Breast epithelium (tissue), 4 donors: Measurements from ENCODE around the gene EIF3F. TPM values are rescaled to one million over a fixed set of nuclear protein-coding genes. Genes with fewer than 3 reads are reported as not detected.

Source experiments
- DNase-seq, 2 donors: peaks; one replicate each; pipeline ENCODE4 v3.0.0-alpha.2; 2019; ENCODE audit warnings: low spot score in 2 of 2
- H3K27ac ChIP-seq, 2 donors: fragments of 200-600 bp; sonication (generic) in 1 of 2; one replicate each; pipeline ENCODE4 v1.5.1; 2016 to 2019; ENCODE audit warnings: mild to moderate bottlenecking in 1 of 2
- H3K27me3 ChIP-seq, 2 donors: fragments of 200-600 bp; sonication (generic) in 1 of 2; one replicate each; pipeline versions ENCODE4 v1.5.1 to v1.6.0; 2017 to 2019; ENCODE audit warnings: control low read depth in 1 of 2, mild to moderate bottlenecking in 1 of 2
- H3K36me3 ChIP-seq: fragments of 200-600 bp; one replicate; pipeline ENCODE4 v1.5.1; 2019
- H3K4me1 ChIP-seq, 2 donors: fragments of 200-600 bp; sonication (generic); one replicate each; pipeline ENCODE4 v1.5.1; 2016 to 2019; ENCODE audit warnings: control low read depth in 1 of 2
- H3K4me3 ChIP-seq, 3 donors: fragments of 200-600 bp; sonication (generic); 1 replicate in 2 of 3; 2 replicates in 1 of 3; pipeline ENCODE4 v1.5.1; 2016 to 2019; ENCODE audit warnings: mild to moderate bottlenecking in 3 of 3, moderate library complexity in 2 of 3
- H3K9me3 ChIP-seq, 2 donors: fragments of 200-600 bp; sonication (generic) in 1 of 2; one replicate each; pipeline ENCODE4 v1.5.1; 2016 to 2019; ENCODE audit warnings: control low read depth in 1 of 2
- CTCF ChIP-seq, 3 donors: fragments of 450-650 bp; IDR thresholded peaks; one replicate each; pipeline ENCODE4 v1.5.1; 2016 to 2017; ENCODE audit warnings: antibody characterized with exemption in 3 of 3, mild to moderate bottlenecking in 3 of 3, moderate library complexity in 3 of 3
- POLR2A ChIP-seq: fragments of 450-650 bp; IDR thresholded peaks from one replicate; pipeline ENCODE4 v1.6.1; 2016; ENCODE audit warnings: antibody characterized with exemption, mild to moderate bottlenecking, moderate library complexity
- POLR2AphosphoS5 ChIP-seq, 3 donors: sonication (generic); formaldehyde crosslinking; IDR thresholded peaks; one replicate each; pipeline ENCODE4 v1.6.1; 2017; ENCODE audit warnings: antibody characterized with exemption in 3 of 3
- intact Hi-C: fragments of 100-400 bp; cut with DNase I; formaldehyde crosslinking; loops from one replicate; pipeline ENCODE4 v1.15.1; 2023; ENCODE audit warnings: low total_unique reads
- total RNA-seq, 3 donors: library from RNA; depleted of rRNA; stranded (reverse); fragments of >200 nt; gene quantifications; one replicate each; pipeline ENCODE4 v1.1.0, GENCODE V29; 2016

EIF3F gene
- total RNA-seq, 3 donors from 2014 or later: 145 to 180 (median 151) TPM

GRCh38 chr11:7949934-7950333, 37.2 kb upstream of the EIF3F start:
- no peak for DNase-seq
- Histone ChIP-seq H3K27ac (no peak overlapping the region), H3K9me3 (peaks cover 0 to 2% of the 10 kb centered on the region in 2 donors), H3K36me3 (no peaks in the 10 kb centered on the region), H3K27me3 (no peaks in the 10 kb centered on the region), H3K4me3 (no peak overlapping the region), H3K4me1 (no peaks in the 10 kb centered on the region)
- intact Hi-C loops: no loop called here
- TF ChIP-seq POLR2A (no peak), POLR2AphosphoS5 (IDR thresholded peaks at IDR 0.05) (no peak), CTCF (IDR thresholded peaks at IDR 0.05) (no peak)

GRCh38 chr11:7955191-7955590, 31.9 kb upstream of the EIF3F start:
- TF ChIP-seq POLR2A: no peak
- H3K27ac ChIP-seq: no peak overlapping the region
- intact Hi-C loops: no loop called here
- no peak for DNase-seq
- H3K4me1 ChIP-seq: no peaks in the 10 kb centered on the region
- H3K9me3 ChIP-seq: peaks cover 0 to 12% of the 10 kb centered on the region in 2 donors
- H3K27me3 ChIP-seq: no peaks in the 10 kb centered on the region
- no peaks in the 10 kb centered on the region for H3K36me3 ChIP-seq
- H3K4me3 ChIP-seq: no peak overlapping the region

- Histone ChIP-seq H3K27ac (no peak overlapping the region), H3K27me3 (no peaks in the 10 kb centered on the region), H3K4me3 (no peak overlapping the region), H3K4me1 (no peaks in the 10 kb centered on the region), H3K9me3 (no peaks in the 10 kb centered on the region), H3K36me3 (no peaks in the 10 kb centered on the region)
- no peak for TF ChIP-seq POLR2A
- no peak for TF ChIP-seq POLR2AphosphoS5 (IDR thresholded peaks at IDR 0.05)
- TF ChIP-seq CTCF (IDR thresholded peaks at IDR 0.05): no peak
- DNase-seq: no peak
- intact Hi-C loops: no loop called here
Measured at GRCh38 chr11:7964261-7964660, 22.9 kb upstream of the EIF3F start.

GRCh38 chr11:7964873-7965272, 22.3 kb upstream of the EIF3F start:
- DNase-seq: no peak
- Histone ChIP-seq H3K4me3 (no peak overlapping the region), H3K36me3 (no peaks in the 10 kb centered on the region), H3K9me3 (no peaks in the 10 kb centered on the region), H3K4me1 (no peaks in the 10 kb centered on the region), H3K27ac (no peak overlapping the region), H3K27me3 (no peaks in the 10 kb centered on the region)
- TF ChIP-seq CTCF (IDR thresholded peaks at IDR 0.05) (no peak), POLR2A (no peak), POLR2AphosphoS5 (IDR thresholded peaks at IDR 0.05) (no peak)
- intact Hi-C loops: no loop called here

GRCh38 chr11:7965386-7965785, 21.8 kb upstream of the EIF3F start, which contains the start of gene NLRP10:
NLRP10 (minus strand) TSS chr11:7965447; CDS start chr11:7963495, 1,952 bp downstream.
- intact Hi-C loops: no loop called here
- H3K36me3 ChIP-seq: no peaks in the 10 kb centered on the region
- H3K9me3 ChIP-seq: no peaks in the 10 kb centered on the region
- H3K4me1 ChIP-seq: no peaks in the 10 kb centered on the region
- TF ChIP-seq CTCF (IDR thresholded peaks at IDR 0.05): no peak
- no peak for TF ChIP-seq POLR2A
- no peak for TF ChIP-seq POLR2AphosphoS5 (IDR thresholded peaks at IDR 0.05)
- H3K27ac ChIP-seq: no peak within 1 kb of the TSS
- DNase-seq: no peak
- no peak within 1 kb of the TSS for H3K4me3 ChIP-seq
- H3K27me3 ChIP-seq: no peaks in the 10 kb centered on the region

- no peaks in the 10 kb centered on the region for H3K36me3 ChIP-seq
- H3K27ac ChIP-seq: no peak overlapping the region
- no peaks in the 10 kb centered on the region for H3K4me1 ChIP-seq
- intact Hi-C loops: no loop called here
- no peaks in the 10 kb centered on the region for H3K27me3 ChIP-seq
- no peak for DNase-seq
- TF ChIP-seq CTCF (IDR thresholded peaks at IDR 0.05): no peak
- no peak for TF ChIP-seq POLR2A
- TF ChIP-seq POLR2AphosphoS5 (IDR thresholded peaks at IDR 0.05): no peak
- no peaks in the 10 kb centered on the region for H3K9me3 ChIP-seq
- H3K4me3 ChIP-seq: no peak overlapping the region
Measured at GRCh38 chr11:7967097-7967496, 20.0 kb upstream of the EIF3F start.
